ENCODE data around the gene OVAAL. TPM values are rescaled to one million over a fixed set of nuclear protein-coding genes. Genes with fewer than 3 reads are reported as not detected.
A peak's percentile ranks its signal among the peaks of the same experiment; 100 is the strongest.

Gene OVAAL
- not detected in 3 replicates for total RNA-seq

DNA sequence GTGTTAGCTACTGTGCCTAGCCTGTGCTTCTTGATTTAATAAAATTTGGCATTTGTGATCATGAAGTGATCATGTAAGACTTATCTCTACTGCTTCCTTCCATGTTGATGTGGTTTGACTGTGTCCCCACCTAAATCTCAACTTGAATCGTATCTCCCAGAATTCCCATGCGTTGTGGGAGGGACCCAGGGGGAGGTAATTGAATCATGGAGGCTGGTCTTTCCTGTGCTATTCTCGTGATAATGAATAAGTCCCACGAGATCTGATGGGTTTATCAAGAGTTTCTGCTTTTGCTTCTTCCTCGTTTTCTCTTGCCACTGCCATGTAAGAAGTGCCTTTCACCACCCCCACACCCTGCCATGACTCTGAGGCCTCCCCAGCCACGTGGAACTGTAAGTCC is at the start of gene OVAAL:
OVAAL (plus strand) TSS at position 301 of the 400 bp plus-strand sequence.
- no peak within 1 kb of the TSS for H3K27ac Mint-ChIP-seq
- H3K36me3 Mint-ChIP-seq = no peaks in the 10 kb centered on the region
- TF ChIP-seq, protein P1, sequence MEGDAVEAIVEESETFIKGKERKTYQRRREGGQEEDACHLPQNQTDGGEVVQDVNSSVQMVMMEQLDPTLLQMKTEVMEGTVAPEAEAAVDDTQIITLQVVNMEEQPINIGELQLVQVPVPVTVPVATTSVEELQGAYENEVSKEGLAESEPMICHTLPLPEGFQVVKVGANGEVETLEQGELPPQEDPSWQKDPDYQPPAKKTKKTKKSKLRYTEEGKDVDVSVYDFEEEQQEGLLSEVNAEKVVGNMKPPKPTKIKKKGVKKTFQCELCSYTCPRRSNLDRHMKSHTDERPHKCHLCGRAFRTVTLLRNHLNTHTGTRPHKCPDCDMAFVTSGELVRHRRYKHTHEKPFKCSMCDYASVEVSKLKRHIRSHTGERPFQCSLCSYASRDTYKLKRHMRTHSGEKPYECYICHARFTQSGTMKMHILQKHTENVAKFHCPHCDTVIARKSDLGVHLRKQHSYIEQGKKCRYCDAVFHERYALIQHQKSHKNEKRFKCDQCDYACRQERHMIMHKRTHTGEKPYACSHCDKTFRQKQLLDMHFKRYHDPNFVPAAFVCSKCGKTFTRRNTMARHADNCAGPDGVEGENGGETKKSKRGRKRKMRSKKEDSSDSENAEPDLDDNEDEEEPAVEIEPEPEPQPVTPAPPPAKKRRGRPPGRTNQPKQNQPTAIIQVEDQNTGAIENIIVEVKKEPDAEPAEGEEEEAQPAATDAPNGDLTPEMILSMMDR (IDR thresholded peaks at IDR 0.05; ENCODE audit: unreplicated experiment) = no peak
- peaks cover 7% of the 10 kb centered on the region for H3K9me3 Mint-ChIP-seq
- peaks cover 7% of the 10 kb centered on the region for H3K4me1 Mint-ChIP-seq
- no peak within 1 kb of the TSS for H3K4me3 Mint-ChIP-seq
- no peak for DNase-seq (ENCODE audit: low spot score in 2 of 2, unreplicated experiment in 2 of 2)
- H3K27me3 Mint-ChIP-seq (ENCODE audit: low read depth) = no peaks in the 10 kb centered on the region

DNA sequence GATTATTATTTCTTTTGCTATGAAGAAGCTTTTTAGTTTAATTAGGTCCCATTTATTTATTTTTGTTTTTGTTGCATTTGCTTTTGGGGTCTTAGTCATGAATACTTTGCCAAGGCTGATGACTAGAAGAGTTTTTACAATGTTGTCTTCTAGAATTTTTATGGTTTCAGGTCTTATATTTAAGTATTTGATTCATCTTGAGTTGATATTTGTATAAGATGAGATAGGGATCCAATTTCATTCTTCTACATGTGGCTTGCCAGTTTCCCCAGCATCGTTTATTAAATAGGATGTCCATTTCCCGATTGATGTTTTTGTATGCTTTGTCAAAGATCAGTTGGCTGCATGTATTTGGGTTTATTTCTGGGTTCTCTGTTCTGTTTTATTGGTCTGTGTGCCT is 47.9 kb upstream of the OVAAL start:
- TF ChIP-seq, protein P1 (IDR thresholded peaks at IDR 0.05; ENCODE audit: unreplicated experiment) = no peak
- no peak overlapping the region for H3K27ac Mint-ChIP-seq
- peaks cover 10% of the 10 kb centered on the region for H3K4me1 Mint-ChIP-seq
- H3K36me3 Mint-ChIP-seq = no peaks in the 10 kb centered on the region
- DNase-seq (ENCODE audit: low spot score in 2 of 2, unreplicated experiment in 2 of 2) = no peak
- H3K9me3 Mint-ChIP-seq = peaks cover 27% of the 10 kb centered on the region
- no peaks in the 10 kb centered on the region for H3K27me3 Mint-ChIP-seq (ENCODE audit: low read depth)
- H3K4me3 Mint-ChIP-seq = no peak overlapping the region

- H3K9me3 Mint-ChIP-seq = peaks cover 24% of the 10 kb centered on the region
- no peaks in the 10 kb centered on the region for H3K36me3 Mint-ChIP-seq
- no peaks in the 10 kb centered on the region for H3K27me3 Mint-ChIP-seq (ENCODE audit: low read depth)
- TF ChIP-seq, protein P1 (IDR thresholded peaks at IDR 0.05; ENCODE audit: unreplicated experiment) = no peak
- no peak overlapping the region for H3K4me3 Mint-ChIP-seq
- peaks cover 12% of the 10 kb centered on the region for H3K4me1 Mint-ChIP-seq
- no peak for DNase-seq (ENCODE audit: low spot score in 2 of 2, unreplicated experiment in 2 of 2)
- H3K27ac Mint-ChIP-seq = no peak overlapping the region
Observed at GRCh38 chr1:180513531-180513930, 45.2 kb upstream of the OVAAL start.

DNA sequence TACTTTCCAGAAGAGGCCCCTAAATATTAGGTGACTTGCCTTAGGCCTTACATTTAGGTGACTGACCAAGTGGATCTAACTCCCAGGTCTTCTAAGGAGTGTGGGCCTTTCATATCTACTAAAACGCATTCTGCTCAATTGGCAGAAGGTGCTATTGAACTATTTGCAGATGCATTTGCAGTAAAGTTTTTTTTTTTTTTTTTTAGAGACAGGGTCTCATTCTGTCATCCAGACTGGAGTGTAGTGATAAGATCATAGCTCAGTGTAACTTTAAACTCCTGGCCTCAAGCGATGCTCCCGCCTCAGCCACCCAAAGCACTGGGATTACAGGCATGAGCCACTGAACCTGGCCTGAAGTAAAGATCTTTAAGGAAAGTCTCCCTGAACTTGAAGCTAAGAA is 43.4 kb upstream of the OVAAL start:
- H3K36me3 Mint-ChIP-seq = no peaks in the 10 kb centered on the region
- H3K4me3 Mint-ChIP-seq = no peak overlapping the region
- peaks cover 21% of the 10 kb centered on the region for H3K4me1 Mint-ChIP-seq
- TF ChIP-seq, protein P1 (IDR thresholded peaks at IDR 0.05; ENCODE audit: unreplicated experiment) = no peak
- H3K9me3 Mint-ChIP-seq = peaks cover 15% of the 10 kb centered on the region
- no peak for DNase-seq (ENCODE audit: low spot score in 2 of 2, unreplicated experiment in 2 of 2)
- no peaks in the 10 kb centered on the region for H3K27me3 Mint-ChIP-seq (ENCODE audit: low read depth)
- peak overlapping the region; percentile 55 for H3K27ac Mint-ChIP-seq

GRCh38 chr1:180515857-180516388 is 42.8 kb upstream of the OVAAL start:
- DNase-seq (ENCODE audit: low spot score in 2 of 2, unreplicated experiment in 2 of 2) = peak; percentile 30 to 65
- TF ChIP-seq, protein P1 (IDR thresholded peaks at IDR 0.05; ENCODE audit: unreplicated experiment) = peak; percentile 76
- Mint-ChIP-seq H3K36me3 (no peaks in the 10 kb centered on the region), H3K27me3 (ENCODE audit: low read depth) (no peaks in the 10 kb centered on the region), H3K4me1 (peaks cover 27% of the 10 kb centered on the region), H3K9me3 (peaks cover 9% of the 10 kb centered on the region), H3K4me3 (no peak overlapping the region), H3K27ac (peak overlapping the region; percentile 72)

DNA sequence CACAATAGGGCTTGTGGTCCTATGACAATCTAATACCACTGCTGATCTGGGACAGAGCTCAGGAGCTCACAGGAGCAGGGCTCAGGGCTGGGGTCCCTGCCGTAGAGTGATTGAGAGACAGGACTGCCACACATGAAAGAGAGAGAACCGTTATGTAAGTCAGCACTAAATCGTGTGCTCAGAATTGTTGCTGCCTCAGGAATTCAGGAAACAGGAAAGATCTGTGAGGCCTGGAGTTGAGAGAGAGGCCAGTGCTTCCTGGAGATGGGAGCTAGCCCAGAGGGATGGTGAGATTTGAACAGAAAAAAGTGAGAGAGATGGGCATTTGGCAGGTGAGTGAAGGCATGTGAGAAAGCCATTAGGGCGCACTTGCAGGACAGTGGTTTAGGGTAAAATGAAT is 38.9 kb upstream of the OVAAL start:
- no peak overlapping the region for H3K4me3 Mint-ChIP-seq
- peaks cover 60% of the 10 kb centered on the region for H3K4me1 Mint-ChIP-seq
- TF ChIP-seq, protein P1 (IDR thresholded peaks at IDR 0.05; ENCODE audit: unreplicated experiment) = no peak
- no peaks in the 10 kb centered on the region for H3K36me3 Mint-ChIP-seq
- H3K27ac Mint-ChIP-seq = peak overlapping the region; percentile 78
- no peaks in the 10 kb centered on the region for H3K9me3 Mint-ChIP-seq
- no peak for DNase-seq (ENCODE audit: low spot score in 2 of 2, unreplicated experiment in 2 of 2)
- no peaks in the 10 kb centered on the region for H3K27me3 Mint-ChIP-seq (ENCODE audit: low read depth)
